ENCODE data around the gene OLFM1.
"Not testable (repeated sequence)": the region's sequence is repeated elsewhere in the genome, so short reads cannot be mapped to it uniquely, and the experiment has no call there.

Gene OLFM1

GRCh38 chr9:135156525-135157510 is 69.3 kb downstream of the OLFM1 start:
- no peak for DNase-seq

- no peak for DNase-seq
Observed at GRCh38 chr9:135157856-135158563, 70.5 kb downstream of the OLFM1 start.

GRCh38 chr9:135158564-135158937 is 71.1 kb downstream of the OLFM1 start:
- DNase-seq, result no peak

- no peak for DNase-seq
Observed at GRCh38 chr9:135159801-135160200, 72.3 kb downstream of the OLFM1 start.

GRCh38 chr9:135160862-135161261 is 73.4 kb downstream of the OLFM1 start:
- no peak for DNase-seq

GRCh38 chr9:135162599-135162998 is 75.1 kb downstream of the OLFM1 start:
- not testable (repeated sequence) for DNase-seq

GRCh38 chr9:135163023-135163780 is 75.7 kb downstream of the OLFM1 start:
- no peak for DNase-seq

GRCh38 chr9:135164036-135164435 is 76.6 kb downstream of the OLFM1 start:
- DNase-seq, result no peak

GRCh38 chr9:135165003-135165711 is 77.7 kb downstream of the OLFM1 start:
- no peak for DNase-seq

- DNase-seq, result no peak
Observed at GRCh38 chr9:135165756-135166519, 78.5 kb downstream of the OLFM1 start.

GRCh38 chr9:135166565-135166964 is 79.1 kb downstream of the OLFM1 start:
- no peak for DNase-seq

GRCh38 chr9:135167356-135167755 is 79.9 kb downstream of the OLFM1 start:
- DNase-seq, result no peak

GRCh38 chr9:135167849-135168655 is 80.6 kb downstream of the OLFM1 start:
- DNase-seq, result no peak

GRCh38 chr9:135169709-135170226 is 82.3 kb downstream of the OLFM1 start:
- no peak for DNase-seq

- DNase-seq, result no peak
Observed at GRCh38 chr9:135170535-135170934, 83.1 kb downstream of the OLFM1 start.
